GM18526 (cell line): ENCODE measurements around the gene SLC6A9.

ENCODE experiments used
- POLR2A ChIP-seq: IDR thresholded peaks from 3 replicates; pipeline ENCODE4 v1.6.1; 2011; ENCODE audit not compliant: insufficient read length; ENCODE audit errors: extremely low read depth

SLC6A9 gene

GRCh38 chr1:44021581-44022321 lies 9.5 kb downstream of the SLC6A9 start:
- no peak for TF ChIP-seq POLR2A

DNA sequence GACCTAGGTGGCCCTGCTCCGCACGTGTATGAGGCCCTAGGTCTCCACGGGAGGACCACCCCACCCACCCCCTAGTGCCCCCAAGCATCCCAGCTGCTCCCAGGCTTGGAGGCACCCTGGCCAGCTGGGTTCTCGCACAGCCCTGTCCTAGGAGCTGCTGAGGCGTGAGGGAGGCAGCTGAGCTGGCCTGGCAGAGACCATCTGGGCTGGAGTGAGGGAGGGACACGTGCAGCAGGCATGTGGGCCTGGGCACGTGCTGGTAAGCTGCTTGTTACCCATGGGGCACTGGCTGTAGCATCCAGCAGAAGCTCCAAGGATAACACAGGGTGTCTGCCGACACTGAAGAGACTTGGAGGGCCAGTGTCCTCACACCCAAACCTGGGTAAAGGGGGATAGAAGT lies 10.1 kb downstream of the SLC6A9 start:
- no peak for TF ChIP-seq POLR2A

GRCh38 chr1:44020464-44020863 lies 10.8 kb downstream of the SLC6A9 start:
- no peak for TF ChIP-seq POLR2A

- no peak for TF ChIP-seq POLR2A
Measured at GRCh38 chr1:44019466-44019948, 11.8 kb downstream of the SLC6A9 start.

- TF ChIP-seq POLR2A = no peak
Measured at GRCh38 chr1:44016890-44017400, 14.3 kb downstream of the SLC6A9 start.

GRCh38 chr1:44016041-44016889 lies 15.0 kb downstream of the SLC6A9 start:
- no peak for TF ChIP-seq POLR2A

GRCh38 chr1:44015206-44015605 lies 16.1 kb downstream of the SLC6A9 start:
- no peak for TF ChIP-seq POLR2A

DNA sequence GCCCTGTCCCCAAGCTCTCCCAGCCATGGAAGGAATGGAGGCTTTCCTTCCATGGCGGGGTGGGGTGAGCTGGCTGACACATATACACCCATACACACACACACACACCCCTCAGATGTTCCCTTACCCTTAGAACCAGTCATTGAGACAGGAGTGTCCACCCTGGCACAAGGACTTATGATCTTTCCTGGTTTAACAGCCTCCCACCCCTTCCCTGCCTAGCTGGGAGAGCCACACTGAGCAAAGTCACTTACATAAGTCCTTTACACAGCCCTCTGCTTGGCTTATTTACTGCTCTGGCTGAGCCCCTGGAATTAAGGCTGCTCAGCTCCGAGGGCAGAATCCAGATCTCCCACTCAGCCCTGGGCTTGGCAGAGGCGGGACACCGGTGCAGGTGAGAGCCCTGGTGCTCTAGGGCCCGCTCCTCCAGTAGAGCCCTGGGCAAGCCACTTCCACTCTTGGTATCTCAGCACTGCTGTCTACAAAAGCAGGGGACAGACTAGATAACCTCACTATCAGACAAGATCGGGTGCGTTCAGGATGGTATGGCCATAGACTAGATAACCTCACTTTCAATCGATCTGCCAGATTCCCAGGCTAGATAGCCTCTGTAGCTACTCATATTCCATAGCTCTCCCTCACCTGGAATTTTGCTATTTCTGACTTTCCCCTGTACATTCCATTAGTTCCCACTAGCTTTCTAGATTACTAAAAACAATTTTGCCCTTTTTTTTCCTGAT lies 16.7 kb downstream of the SLC6A9 start:
- no peak for TF ChIP-seq POLR2A

DNA sequence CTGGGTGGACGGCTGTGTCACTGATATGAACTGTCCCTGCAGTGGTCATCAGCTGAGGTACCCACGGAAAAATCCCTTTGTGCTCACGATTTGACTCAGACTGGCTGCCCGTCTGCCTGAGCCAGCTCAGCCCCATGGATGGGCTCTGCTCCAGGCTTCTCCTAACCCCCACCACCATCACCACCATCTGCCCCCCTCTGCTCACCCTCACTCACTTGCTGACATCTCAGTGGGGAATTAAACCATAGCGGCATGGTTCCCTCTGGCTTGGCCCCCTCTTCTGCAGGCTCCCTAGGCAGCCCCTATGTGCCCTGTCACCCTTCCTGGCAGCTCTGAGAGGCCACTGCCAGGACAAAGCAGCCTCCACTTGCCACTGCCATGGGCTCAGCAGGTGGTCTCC lies 17.3 kb downstream of the SLC6A9 start:
- no peak for TF ChIP-seq POLR2A

GRCh38 chr1:44012941-44013609 lies 18.2 kb downstream of the SLC6A9 start:
- no peak for TF ChIP-seq POLR2A

- TF ChIP-seq POLR2A = no peak
Measured at GRCh38 chr1:44012404-44012803, 18.9 kb downstream of the SLC6A9 start.

- no peak for TF ChIP-seq POLR2A
Measured at GRCh38 chr1:44010935-44011471, 20.3 kb downstream of the SLC6A9 start.

GRCh38 chr1:44008259-44008658 lies 23.0 kb downstream of the SLC6A9 start:
- TF ChIP-seq POLR2A = no peak

GRCh38 chr1:44002606-44003157 lies 28.6 kb downstream of the SLC6A9 start:
- TF ChIP-seq POLR2A = no peak
